NCI-H446 treated with DMSO at 0.1 percent for 48 hours (cell line): ENCODE data around the gene TCF3.
"Not testable (repeated sequence)": the region's sequence is repeated elsewhere in the genome, so short reads cannot be mapped to it uniquely, and the experiment has no call there.

ENCODE experiments used
- DNase-seq: peaks from one replicate; lab custom pipeline; 2025; lab: John Stamatoyannopoulos, UW

Gene TCF3

DNA sequence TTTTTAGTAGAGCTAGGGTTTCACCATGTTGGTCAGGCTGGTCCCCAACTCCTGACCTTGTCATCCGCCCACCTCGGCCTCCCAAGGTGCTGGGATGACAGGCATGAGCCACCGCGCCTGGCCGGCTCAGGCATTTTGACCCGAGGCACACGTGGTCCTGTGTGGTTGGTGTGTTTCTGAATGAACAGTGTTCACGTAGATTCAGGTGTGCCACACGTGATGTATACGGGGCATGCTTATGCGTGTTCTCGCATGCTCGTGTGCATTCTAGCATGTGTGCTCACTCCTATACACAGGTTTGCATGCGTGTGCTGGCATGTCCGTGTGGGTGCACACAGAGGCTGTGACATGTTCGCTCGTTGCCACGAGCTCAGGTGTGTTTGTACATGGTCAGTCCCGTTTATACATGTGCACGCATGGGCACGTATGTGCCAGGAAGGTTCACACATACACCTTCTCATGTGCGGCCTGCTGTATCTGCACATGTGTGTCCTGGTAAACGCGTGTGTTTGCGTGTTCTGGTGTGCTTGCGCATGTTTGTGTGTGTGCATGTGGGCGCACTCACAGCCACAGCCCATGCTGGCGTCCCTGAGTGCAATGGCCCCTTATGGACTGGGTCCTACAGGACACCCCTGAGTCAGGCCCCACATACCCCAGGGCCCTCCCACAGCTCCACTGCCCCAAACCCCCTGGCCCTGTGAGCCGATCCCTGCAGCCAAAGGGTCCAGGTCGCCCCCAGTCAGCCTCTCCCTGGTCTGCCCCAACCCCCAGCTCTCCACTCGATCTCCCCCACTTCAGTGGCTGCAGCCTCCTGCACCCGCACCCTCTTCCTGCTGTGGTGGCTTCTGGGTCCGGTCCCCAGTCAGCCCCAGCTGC lies 20.6 kb upstream of the TCF3 start:
- no peak for DNase-seq

DNA sequence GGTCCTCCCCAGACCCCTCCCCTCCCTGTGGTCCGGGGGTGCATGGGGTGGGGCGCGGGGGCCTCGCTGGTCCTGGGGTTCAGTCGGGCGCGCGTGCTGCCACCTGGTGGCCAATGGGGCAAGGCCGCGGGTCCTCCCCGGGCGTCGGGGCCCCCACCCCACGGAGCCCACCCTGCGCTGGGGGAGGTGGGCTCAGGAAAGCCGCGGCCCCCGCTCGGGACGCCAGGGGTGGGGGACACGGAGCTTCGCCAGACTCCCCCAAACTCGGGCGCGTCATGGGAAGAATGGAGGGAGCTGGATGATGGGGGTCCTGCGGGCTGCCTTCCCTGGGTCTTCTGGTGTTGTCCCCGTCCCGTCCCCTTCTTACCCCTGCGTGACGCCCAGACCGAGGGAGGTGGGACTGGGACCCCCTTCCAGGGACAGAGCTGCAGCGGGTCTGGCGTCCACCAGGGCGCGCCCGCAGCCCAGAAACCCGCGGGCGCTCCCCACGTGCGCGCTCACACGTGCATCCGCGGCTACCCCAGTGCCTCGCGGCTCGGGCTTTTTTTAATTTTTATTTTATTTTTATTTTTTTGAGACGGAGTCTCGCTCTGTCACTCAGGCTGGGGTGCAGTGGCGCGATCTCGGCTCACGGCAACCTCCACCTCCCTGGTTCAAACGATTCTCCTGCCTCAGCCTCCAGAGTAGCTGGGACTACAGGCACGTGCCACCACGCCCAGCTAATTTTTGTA lies 19.8 kb upstream of the TCF3 start:
- DNase-seq = no peak

DNA sequence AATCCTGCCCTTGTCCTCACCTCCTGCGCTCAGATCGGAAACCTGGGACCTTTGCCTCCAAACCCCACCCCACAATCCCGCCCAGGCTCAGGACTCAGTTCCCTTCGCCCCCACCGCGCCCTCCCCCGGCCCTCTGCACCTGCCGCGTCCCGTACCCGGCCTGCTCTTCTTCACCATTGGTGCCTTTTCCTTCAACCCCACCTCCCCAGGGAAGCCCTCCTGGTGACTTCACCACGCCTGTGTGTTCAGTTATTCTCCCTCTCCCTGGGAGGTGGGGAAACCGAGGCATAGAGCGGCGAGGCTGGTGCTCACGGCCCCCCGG lies 19.3 kb upstream of the TCF3 start:
- no peak for DNase-seq

DNA sequence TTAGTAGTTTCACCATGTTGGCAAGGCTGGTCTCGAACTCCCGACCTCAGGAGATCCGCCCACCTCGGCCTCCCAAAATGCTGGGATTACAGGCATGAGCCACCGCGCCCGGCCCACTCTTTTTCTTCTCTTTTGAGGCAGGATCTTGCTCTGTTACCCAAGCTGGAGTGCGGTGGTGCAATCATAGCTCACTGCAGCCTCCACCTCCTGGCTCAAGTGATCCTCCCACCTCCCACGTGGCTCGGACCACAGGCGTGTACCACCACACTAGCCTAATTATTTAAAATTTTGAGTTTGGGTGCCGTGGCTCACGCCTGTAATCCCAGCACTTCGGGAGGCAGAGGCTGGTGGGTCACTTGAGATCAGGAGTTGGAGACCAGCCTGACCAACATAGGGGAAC lies 18.3 kb upstream of the TCF3 start:
- DNase-seq = not testable (repeated sequence)

DNA sequence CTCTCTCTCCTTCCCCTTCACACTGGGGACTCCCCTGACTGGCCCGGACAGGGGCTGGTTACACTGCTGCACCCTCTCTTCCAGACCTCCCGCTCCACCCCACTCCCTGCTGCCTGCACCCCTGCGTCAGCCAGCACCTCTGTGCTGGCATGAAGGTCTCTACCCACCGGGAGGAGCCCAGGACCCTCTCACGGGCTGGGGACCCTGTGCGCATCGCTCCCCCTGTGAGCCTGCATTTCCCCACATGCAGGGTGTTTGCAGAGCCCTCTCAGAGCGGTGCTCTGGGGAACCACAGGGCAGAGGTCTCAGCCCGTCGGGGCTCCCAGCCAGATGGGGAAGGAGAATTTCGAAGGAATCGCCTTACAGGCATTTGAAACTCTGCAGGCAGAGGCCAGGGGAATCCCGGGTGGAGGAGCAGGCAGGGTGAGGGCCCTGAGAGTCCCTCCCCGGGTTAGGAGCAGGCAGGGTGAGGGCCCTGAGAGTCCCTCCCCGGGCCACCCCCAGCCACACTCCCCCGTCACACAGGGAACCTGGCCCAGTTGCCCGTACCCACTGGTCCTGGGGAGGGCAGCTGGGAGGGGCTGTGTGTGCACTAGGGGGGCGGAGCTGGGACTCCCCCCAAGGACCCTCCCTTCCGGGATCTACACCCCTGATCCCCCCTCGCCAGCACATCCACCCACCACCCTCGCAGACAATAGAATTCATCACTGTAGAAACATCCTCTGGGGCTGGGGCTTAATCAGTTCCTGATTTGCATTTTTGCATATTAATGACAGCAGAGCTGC lies 16.3 kb upstream of the TCF3 start:
- no peak for DNase-seq

DNA sequence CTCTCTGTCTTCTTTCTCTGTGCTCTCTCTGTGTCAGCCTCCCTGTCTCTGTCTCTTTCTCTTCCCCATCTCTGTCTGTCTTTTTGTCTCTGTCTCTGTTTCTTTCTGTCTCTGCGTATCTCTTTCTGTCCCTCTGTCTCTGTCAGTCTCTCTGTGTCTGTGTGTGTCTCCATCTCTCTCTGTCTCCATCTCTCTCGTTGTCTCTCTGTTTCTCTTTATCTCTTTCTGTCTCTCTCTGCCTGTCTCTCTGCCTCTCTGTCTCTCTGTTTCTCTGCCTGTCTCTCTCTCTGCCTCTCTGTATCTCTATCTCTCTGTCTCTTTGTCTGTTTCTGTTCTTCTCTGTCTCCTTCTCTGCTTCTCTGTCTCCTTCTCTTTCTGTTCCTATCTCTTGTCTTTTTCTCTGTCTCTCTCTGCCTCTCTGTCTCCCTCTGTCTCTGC lies 15.7 kb upstream of the TCF3 start:
- no peak for DNase-seq

DNA sequence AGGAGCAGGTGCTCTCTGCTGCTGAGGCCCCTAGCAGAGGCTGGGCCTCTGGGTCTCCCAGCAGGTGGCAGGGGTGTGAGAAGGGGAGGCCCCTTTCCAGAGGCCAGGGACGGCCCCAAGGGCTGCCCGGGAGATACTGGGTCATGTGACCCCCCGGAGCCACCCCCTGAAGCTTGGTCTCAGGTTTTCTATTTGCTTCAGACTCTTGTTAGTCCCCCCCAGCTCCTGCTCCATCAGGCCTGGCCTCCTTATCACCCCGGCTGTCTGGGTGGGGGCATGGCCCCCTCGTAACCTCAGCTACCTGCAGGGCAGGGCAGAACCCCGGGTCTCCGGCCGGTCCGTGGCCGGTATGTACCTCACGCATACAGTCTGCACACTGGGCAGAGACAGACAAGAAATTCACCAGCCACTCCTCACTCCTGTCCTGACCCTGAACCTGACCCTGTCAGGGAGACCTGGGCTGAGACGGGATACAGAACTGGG lies 13.2 kb upstream of the TCF3 start:
- no peak for DNase-seq

DNA sequence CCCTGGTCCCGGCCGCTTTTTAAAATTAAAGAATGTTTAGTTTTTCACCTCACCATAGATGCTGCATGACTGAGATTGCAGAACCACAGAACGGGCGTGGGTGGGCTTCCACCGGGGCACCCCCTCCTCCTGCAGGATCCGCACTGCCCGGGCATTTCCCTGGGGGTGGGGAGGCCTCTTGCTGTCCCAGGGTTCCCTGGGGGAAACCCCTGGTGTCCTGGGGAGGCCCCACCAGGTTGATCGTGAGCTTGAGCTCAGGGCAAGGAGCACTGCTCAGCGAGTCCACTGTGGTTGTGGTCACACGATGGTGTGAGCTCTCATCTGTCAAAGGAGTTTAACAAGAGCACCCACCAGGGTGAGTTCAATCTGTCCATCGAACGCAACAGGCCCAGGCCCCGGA lies 11.4 kb upstream of the TCF3 start:
- DNase-seq = no peak

DNA sequence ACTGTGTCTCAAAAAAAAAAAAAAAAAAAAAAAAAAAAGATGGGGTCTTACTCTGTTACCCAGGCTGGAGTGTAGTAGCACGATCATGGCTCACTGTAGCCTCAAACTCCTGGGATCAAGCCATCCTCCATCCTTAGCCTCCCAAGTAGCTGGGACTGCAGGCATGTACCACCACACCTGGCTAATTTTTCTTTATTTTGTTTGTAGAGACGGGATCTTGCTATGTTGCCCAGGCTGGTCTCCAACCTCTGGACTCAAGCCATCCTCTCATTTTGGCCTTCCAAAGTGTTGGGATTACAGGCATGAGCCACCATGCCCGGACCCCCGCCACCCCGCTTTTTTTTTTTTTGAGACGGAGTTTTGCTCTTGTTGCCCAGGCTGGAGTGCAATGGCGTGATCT lies 10.8 kb upstream of the TCF3 start:
- not testable (repeated sequence) for DNase-seq

DNA sequence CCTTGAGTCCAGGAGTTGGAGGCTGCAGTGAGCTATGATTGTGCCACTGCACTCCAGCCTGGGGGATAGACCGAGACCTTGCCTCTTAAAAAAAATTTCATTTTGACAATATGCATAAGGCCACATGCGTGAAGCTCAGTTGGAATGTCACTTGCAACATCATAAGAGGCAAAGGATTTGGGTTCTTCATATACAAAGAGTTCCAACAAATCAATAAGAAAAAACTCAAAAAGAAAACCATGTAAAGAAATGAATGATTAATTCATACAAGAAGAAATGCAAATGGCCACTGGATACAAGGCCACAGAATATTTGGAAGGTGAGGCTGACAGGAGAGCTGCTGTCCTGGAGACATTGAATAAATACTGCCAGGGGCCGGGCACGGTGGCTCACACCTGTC lies 9.6 kb upstream of the TCF3 start:
- DNase-seq = no peak

DNA sequence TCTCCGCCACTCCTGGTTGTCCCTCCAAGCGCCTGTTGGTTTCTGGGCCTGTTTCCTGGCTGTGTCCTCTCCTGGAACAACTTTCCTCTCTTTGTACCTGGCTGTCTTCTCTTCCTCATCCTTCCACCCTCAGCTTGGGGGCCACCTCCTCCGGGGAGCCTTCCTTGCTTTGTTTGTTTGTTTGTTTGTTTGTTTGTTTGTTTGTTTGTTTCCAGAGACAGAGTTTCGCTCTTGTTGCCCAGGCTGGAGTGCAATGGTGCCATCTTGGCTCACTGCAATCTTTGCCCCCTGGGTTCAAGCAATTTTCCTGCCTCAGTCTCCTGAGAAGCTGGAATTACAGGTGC lies 6.6 kb upstream of the TCF3 start:
- no peak for DNase-seq

DNA sequence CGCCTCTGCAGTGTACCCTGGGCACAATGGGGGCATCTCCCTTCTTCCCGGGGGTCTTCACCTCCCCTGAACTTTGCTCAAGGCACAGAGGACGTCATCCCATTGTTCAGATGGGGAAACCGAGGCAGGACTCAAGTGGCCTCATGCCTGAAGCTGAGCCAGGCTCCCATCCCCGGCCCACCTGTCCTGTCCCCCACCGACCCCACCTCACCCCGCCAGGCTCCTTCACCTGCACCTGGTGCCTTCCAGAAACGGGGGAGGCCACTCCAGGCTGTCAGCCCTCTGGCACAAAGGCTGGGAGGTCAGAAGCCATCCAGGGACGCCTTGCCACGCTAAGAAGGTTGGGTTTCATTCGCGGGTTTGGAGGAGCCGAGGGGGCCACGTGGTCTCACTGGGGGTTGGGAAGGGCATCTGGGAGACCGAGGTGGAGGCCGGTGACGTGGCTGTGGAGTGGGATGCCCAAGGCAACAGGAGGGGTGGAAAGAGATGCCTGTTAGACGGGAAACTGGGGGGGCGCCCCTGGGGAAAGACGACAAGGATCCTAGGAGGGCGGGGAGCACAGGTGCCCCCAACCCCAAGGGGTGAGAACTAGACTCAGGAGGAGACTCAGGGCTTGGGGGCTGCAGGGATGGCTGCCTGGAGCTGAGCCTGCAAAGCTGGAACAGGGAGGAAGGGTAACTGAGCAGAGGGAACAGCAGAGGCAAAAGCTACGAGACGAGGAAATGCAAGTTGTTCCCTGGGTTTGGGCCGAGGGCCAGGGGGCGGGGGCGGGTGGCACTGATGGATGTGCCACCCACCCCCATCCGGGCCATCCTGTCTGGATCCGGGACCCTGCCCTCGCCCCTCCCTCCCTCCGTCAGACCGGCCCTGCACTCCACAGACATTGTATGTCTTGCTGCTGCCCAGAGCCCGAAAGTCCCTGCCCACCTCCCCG lies 6.0 kb upstream of the TCF3 start:
- no peak for DNase-seq

DNA sequence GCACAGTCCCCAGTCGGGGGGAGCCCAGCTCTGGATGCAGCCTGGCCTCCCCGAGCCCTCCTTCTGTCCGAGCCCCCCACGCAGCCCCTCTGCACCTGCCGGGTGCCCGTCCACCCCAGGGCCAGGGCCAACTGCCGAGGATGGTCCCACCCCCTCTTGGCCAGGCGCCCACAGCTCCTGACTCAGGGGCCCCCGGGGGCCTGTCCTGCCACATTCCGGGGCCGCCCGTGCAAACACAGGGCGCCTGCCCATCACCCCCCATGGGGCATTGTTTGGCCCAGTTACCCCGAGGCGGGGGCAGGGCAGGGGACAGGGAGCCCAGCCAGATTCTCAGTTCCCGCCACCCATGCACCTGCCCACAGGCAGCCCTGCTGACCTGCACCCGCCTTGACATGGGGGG lies 5.3 kb upstream of the TCF3 start:
- DNase-seq = no peak

DNA sequence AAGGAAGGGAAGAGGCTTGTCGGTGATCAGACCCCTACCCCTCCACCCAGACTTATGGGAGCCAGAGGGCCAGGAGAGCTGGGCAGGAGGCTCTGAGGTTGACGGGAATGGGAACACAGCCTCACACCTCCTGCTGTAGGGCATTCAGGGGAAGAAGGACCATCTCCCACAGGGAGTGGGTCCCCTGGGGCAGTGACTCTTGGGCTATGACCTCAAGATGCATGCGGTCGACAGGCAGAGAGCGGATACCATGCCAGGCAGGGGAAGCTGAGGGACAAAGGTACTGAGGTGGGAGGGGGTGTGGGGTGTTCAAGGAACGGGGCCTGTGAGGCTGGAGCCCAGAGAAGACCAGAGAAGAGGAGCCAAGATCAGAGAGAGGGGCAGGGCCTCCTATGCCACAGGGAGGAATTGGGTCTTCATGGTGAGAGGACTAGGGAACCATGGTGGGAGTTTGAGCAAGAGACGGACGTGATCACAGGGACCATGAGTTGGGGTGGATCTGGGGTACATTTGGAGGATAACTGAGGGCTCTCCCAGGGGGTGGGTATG lies 4.6 kb upstream of the TCF3 start:
- DNase-seq = no peak

DNA sequence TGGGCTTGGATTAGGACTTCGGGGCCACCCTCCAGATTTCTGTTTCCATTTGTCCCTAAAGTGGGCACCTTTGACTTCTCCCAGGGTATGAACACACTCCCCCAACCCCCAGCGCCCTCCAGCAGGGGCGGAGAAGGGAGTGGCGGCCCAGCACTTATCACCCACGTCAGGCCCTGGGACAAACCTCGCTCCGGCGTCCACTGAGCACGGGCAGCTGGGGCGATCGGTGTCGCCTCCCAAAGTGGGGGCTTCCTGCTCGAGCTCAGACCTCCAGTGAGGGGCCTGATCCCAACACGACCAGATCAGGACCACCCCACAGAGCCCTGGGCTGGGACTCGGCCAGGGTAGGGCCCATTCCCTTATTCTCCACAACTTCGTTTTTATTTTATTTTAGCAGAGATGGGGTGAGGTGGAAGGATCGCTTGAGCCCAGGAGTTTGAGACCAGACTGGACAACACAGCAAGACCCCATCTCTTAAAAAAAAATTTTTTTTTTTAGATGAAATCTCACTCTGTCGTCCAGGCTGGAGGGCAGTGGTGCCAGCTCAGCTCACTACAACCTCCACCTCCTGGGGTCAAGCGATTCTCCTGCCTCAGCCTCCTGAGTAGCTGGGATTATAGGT lies 3.7 kb upstream of the TCF3 start:
- DNase-seq = no peak

DNA sequence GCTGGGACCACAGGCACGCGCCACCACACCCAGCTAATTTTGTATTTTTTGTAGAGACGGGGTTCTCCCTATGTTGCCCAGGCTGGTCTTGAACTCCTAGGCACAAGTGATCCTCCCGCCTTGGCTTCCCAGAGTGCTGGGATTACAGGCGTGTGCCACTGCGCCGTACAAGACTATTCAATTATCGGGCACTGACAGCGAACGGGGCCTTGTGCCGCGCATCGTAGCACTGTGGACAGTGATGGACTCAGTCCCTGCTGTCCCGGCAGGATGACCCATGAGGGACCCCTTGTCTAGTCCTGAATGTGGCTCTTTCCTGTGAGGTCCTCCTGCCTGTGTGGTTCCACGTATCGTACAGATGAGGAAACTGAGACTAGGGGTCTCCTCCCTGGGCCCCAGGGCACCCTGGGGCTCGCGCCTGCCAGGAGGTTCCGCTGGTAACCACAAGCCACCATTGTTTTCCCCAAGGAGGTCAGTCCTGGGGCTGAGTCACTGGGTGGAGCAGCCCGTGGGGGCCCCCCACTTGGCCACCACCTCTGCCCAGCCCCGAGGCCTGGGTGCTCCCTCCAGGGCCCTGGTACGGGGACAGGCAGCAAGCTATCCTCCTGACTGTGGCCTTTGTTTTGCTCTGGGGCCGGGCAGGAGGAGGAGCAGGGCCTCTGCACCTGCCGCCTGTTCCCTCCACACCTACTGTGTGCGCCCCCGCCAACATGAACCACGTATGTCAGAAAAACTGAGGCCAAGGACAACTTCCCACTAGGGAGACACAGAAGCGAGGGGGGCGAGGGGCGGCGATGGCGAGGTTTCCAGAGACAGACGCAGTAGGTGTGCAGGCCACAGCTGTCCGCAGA lies 2.9 kb upstream of the TCF3 start:
- DNase-seq = no peak

DNA sequence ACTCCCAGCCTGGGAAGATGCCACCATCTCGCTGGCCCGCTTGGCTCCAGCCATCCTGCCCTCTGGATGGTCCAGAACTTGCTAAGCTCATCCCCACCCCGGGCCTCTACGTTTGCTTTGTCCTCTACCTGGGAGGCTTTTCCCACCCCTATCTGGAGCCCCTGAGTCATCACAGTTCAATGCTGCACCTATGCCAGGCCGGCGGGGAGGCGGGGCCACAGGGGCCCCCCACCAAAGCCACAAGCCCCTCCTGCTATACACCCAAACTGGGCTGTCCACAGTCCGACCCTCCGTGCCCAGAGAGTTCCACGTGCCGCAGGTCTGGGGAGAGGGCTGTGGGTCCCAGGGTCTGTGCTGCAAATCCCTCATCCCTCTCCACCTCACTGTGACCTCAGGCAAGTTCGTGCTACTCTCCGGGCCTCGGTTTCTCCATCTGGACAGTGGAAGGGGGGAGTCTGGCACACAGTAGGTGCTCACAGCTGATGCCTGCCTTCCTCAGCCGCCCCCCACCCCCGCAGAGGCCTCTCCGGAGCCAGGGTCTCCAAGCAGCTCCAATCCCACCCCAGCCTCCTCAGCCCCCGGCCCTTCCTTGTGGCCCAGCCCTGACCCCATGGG lies 1.9 kb upstream of the TCF3 start:
- no peak for DNase-seq

DNA sequence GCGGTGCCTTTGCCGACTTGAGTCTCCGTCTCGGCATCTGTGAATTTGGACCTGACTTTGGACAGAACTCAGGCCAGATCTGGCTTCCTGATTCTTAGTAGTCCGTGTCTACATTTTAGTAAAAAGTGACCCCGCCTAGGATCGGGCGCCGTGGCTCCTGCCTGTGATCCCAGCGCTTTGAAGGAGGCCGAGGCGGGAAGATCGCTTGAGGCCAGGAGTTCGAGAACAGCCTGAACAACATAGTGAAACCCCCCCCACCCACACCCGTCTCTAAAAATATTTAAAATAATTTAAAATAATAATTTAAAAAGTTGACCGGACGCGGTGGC lies 849 bp upstream of the TCF3 start:
- DNase-seq = no peak

DNA sequence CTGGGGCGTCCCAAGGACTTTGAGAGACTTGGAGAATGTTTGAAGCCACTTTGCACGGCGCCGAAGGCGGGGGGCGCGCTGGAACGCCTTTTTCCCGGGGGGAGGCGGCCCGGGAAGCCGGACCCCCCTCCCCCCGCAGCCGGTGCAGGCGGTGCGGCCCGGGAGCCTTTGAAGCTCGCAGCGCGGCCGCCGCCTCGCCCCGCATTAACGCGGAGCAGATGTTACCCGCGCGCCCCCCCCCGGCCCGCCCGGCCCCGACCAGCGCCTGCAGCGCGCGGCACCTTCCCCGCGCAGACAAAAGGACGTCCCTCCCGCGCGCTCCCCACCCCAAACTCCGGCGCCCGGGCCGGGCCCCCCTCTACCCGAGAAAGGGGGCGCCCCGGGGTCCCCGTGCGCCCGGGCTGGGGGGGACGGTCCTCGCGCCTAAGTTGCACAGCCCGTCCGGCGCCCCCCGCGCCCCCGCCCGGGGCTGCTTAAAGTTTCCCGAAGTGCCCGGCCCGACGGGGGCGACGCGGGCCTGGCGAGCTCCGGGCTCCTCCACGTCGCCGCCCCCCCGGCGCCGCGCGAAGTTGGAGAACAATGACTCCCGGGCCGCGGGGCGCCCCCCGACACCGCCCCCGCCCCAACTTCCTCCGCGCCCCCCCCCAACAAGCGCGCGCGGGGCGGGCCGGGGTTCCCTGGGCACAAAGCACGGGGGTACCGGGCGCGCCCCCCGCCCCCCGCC lies 685 bp downstream of the TCF3 start:
- DNase-seq = no peak
